GM19025 (cell line): ENCODE measurements around the gene MAN2B1.
"Not testable (repeated sequence)": the region's sequence is repeated elsewhere in the genome, so short reads cannot be mapped to it uniquely, and the experiment has no call there.

ENCODE experiments used
- ATAC-seq: cut with Tn5 transposase; IDR thresholded peaks from one replicate; pipeline ENCODE4 v1.9.1; 2021; ENCODE audit warnings: mild to moderate bottlenecking, low read depth, moderate library complexity; ENCODE audit not compliant: unreplicated experiment

MAN2B1 gene

GRCh38 chr19:12626958-12627357 lies 39.6 kb downstream of the MAN2B1 start:
- ATAC-seq, result no peak

- no peak for ATAC-seq
Measured at GRCh38 chr19:12623361-12624031, 43.0 kb downstream of the MAN2B1 start.

GRCh38 chr19:12621253-12622024 lies 45.1 kb downstream of the MAN2B1 start:
- not testable (repeated sequence) for ATAC-seq

GRCh38 chr19:12617646-12618045 lies 48.9 kb downstream of the MAN2B1 start:
- ATAC-seq, result no peak

GRCh38 chr19:12611361-12611699 lies 55.2 kb downstream of the MAN2B1 start:
- no peak for ATAC-seq

- ATAC-seq, result peak; percentile 71
Measured at GRCh38 chr19:12610540-12611360, 55.8 kb downstream of the MAN2B1 start, which contains the start of the genes ZNF490 and ZNF791. TSS of gene ZNF490 (minus strand) at chr19:12610813. CDS start at chr19:12610680, 133 bp downstream. TSS of gene ZNF791 (plus strand) at chr19:12610920. CDS start at chr19:12611080, 160 bp downstream.

GRCh38 chr19:12607631-12608030 lies 58.9 kb downstream of the MAN2B1 start:
- no peak for ATAC-seq

GRCh38 chr19:12606796-12607195 lies 59.7 kb downstream of the MAN2B1 start:
- no peak for ATAC-seq

GRCh38 chr19:12603714-12604113 lies 62.8 kb downstream of the MAN2B1 start:
- ATAC-seq, result peak; percentile 55

GRCh38 chr19:12597594-12597993 lies 68.9 kb downstream of the MAN2B1 start:
- no peak for ATAC-seq

GRCh38 chr19:12596927-12597548 lies 69.5 kb downstream of the MAN2B1 start:
- no peak for ATAC-seq
